ENCODE data around the gene ZNF280D.

ZNF280D gene

DNA sequence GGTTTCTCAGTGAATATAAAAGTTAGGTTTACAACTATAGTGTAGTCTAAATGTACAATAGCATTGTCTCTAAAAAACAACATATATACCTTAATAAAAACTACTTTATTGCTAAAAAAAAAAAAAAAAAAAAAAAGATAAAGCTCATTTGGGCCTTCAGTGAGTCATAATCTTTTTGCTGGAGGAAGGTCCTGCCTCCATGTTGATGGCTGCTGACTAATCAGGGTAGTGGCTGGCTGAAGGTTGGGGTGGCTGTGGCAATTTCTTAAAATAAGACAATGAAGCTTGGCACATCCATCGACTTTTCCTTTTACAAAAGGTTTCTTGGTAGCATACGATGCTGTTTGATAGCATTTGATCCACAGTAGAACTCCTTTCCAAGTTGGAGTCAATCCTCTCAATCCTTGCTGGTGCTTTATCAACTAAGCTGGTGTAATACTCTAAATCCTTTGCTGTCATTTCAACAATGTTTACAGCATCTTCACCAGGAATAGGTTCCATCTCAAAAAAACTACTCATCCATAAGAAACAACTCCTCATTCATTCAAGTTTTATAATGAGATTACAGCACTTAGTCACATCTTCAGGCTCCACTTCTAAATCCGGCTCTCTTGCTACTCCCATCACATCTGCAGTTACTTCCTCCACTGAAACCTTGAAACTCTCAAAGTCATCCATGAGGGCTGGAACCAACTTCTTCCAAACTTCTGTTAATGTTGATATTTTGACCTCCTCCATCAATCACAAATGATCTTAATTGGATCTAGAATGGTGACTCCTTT, 13.3 kb downstream of the ZNF280D start:
- TF ChIP-seq, protein P1, sequence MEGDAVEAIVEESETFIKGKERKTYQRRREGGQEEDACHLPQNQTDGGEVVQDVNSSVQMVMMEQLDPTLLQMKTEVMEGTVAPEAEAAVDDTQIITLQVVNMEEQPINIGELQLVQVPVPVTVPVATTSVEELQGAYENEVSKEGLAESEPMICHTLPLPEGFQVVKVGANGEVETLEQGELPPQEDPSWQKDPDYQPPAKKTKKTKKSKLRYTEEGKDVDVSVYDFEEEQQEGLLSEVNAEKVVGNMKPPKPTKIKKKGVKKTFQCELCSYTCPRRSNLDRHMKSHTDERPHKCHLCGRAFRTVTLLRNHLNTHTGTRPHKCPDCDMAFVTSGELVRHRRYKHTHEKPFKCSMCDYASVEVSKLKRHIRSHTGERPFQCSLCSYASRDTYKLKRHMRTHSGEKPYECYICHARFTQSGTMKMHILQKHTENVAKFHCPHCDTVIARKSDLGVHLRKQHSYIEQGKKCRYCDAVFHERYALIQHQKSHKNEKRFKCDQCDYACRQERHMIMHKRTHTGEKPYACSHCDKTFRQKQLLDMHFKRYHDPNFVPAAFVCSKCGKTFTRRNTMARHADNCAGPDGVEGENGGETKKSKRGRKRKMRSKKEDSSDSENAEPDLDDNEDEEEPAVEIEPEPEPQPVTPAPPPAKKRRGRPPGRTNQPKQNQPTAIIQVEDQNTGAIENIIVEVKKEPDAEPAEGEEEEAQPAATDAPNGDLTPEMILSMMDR (IDR thresholded peaks at IDR 0.05) = no peak

DNA sequence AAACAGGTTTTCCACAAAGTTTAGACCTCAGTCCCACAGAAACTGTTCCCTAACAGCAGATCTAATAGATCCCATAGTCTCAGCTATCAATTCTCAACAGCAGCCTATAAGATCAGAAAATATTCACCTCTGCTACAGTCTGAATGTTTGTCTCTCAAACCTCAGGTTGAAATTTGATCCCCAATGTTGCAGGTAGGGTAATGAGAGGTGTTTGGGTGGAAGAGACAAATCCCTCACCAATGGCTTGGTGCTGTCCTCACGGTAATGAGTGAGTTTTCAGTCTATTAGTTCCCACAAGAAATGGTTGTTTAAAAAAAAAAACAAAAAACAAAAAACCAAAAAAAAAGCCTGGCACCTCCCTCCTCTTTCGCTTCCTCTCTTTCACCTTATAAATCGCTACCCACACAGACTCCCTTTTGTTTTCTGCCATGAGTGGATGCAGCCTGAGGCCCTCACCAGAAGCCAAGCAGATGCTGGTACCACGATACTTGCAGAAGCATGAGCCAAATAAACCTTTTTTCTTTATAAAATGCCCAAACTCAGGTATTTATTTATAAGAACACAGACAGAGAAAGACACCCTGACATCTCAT, 14.2 kb downstream of the ZNF280D start:
- TF ChIP-seq, protein P1 (IDR thresholded peaks at IDR 0.05) = no peak

DNA sequence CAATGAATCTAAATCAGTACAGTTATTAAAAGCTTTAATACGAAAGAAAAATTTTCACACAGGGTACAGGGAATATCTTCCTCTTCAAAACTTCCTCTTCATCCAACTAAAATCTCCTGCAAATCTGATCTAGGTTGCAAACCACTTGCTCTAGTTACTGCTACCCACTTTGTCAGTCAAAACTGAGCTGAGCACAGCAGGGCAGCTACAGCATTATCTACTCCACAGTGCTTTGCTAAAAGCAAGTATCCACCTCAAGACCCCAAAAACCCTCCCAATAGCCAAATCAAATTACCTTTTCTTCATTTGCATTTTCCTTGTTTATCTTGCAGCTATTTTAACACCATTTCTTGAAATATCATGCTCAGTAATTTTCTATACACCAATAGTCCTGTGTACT, 14.7 kb downstream of the ZNF280D start:
- TF ChIP-seq, protein P1 (IDR thresholded peaks at IDR 0.05) = no peak

DNA sequence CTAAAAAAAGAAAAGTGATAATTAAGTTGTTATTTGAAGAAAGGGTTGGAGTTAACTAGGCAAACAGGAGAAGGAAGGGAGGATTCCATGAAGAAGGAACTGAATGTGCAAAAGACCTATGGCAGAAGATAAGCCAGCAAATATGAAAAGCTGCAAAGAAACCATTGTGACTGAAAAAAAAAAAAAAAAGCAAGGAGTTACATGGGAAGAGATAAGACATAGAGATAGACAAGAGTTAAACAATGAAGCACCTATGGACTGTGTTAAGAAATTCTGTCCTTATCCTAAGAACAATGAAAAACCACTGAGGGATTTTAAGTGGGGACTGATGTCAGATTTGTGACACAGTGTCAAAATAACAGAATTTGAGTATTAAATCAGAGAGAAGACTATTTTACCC, 17.0 kb downstream of the ZNF280D start:
- TF ChIP-seq, protein P1 (IDR thresholded peaks at IDR 0.05) = no peak

DNA sequence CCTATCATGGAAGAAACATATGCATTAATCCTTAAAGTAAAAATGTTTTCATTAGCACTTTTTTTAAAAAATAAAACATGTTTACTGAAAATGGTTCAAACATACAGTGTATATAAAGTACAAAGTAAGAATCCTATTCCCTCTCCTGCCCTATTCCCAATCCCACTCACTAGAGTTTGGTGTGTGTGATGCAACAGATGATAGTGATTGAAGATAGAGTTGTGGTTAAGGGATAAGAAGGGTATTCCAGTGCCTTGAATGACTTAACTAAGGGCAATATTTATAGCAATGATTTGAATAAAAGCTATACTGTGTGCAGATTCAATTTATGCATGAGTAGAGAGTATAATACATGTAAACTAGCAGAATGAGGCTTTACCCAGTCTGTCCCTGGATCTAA, 18.1 kb downstream of the ZNF280D start:
- TF ChIP-seq, protein P1 (IDR thresholded peaks at IDR 0.05) = no peak

DNA sequence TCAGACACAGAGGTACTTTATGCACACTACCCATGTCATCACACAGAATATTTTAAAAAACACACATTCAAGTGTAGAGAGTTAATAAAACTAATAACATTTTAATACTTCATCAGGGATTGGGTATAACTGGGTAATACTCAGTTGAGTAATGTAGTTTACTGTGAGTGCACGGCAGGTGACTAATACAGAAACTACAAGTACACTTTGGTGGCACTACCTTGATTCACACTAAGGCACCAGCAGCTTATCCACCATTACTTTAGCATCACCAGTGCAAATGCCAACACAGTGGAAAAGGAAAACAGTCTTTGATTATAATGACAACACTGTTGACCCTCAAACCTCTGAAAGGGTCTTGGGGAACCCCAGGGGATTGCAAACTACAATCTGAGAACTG, 33.6 kb downstream of the ZNF280D start:
- TF ChIP-seq, protein P1 (IDR thresholded peaks at IDR 0.05) = no peak

DNA sequence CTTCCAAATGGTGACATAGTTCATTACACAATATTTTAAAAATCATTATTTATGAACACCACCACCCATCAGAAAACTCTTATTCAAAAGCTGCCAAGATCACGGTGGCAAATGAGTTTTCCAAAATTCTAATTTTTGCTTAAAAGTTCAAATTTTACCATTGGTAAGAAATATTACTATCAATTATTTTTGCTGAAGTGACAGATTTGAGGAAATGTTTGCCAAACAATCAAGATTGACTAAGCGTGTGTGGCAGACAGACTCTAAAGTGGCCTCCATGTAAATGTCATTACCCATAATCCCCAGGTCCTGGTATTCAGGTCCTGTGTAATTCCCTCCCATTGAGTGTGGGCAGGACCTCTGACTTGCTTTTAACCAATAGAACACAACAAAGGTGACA, 35.0 kb downstream of the ZNF280D start:
- TF ChIP-seq, protein P1 (IDR thresholded peaks at IDR 0.05) = no peak
